HCEC 1CT (cell line): ENCODE results near the gene NOL8.

Experiments
- DNase-seq: peaks from one replicate; pipeline ENCODE4 v3.0.0-alpha.2; 2017

The NOL8 gene

DNA sequence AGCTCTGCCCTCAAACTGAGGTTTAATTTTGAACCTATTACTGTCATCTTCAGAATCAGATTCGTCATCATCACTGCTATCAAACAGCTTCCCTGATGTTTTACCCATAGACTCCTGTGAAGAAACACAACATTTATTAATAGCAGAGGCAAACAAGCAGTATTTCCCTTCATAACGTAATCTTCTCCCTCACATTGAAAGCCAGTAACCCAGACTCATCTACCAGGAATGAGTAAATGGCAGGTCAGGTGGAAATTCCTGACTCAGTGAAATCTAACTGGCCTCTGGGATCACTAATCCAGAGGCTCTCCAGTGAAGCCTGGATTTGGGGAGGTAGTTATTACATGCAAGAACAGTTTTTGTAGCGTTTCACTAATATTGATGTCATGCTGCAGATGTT lies 14.6 kb downstream of the NOL8 start:
- no peak for DNase-seq

DNA sequence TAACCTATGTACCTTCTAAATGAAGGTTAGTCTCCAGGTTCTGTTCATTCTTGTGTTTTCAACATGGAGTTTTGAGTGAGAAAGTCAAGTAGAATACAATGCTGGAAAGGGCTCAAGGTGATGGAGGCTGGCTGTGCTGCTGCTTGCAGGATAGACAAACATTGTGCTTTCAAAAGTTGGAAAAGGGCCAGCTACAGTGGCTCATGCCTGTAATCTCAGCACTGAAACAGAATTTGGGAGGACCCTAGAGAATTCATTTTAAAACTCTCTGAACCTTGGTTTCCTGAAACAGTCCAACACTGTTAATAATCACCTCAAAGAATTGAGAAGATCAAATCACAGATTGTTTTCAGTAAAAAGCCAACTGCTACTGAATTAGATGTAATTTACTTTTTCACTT lies 16.3 kb downstream of the NOL8 start:
- no peak for DNase-seq

DNA sequence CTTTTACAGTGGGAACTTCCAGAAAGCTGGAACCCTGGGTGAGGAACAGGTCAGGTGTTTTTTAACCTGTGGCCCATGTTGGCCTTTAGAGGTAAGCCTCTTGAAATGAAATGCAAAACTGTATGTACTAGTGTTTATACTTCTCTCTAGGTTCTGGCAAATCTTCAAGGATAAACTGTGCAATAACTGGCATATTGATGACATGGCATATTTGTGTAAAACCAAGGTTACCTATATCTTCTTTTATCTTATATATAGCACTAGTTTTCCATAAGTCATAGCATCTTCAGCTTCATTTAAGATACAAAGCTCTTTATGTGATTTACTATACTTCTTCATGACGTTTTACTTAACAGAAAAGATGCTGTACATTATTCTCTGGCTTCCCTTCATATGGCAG lies 24.2 kb downstream of the NOL8 start:
- DNase-seq, result no peak

DNA sequence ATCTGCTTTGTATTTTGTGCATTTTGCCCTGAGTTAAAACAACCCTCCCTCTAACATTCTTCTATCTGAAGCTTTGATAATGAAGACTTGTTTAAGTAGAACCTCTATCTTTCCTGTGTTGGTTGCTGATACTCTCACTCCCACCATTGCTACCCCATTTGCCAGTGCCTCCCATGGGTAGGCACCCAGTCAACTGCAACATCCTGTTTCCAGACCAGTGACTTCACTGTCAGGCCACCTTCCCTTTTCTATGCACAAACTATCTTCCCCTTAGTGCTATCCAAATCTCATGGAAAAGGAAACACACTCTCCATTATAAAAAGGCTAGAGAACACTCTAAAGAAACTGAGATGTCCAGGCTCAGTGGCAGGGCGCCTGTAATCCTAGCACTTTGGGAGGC lies 26.0 kb downstream of the NOL8 start:
- no peak for DNase-seq

DNA sequence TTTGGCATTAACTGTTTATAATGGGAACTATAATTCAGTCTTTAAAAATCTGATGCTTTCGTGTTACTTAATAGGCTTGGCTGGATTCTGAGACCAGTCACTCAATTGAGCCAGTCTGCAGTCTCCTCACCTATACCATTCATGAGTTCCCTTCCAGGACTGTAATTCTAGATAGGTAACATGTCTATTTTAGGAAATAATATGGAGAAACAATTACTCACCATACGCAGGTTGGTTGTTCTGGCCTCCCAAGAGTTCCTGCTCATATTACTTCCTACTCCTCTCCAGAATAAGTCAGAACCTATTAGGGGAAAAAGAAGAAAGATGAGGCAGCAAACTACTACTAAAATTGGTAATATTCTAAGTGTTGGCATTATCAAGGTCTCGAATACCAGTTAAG lies 27.1 kb downstream of the NOL8 start:
- no peak for DNase-seq

DNA sequence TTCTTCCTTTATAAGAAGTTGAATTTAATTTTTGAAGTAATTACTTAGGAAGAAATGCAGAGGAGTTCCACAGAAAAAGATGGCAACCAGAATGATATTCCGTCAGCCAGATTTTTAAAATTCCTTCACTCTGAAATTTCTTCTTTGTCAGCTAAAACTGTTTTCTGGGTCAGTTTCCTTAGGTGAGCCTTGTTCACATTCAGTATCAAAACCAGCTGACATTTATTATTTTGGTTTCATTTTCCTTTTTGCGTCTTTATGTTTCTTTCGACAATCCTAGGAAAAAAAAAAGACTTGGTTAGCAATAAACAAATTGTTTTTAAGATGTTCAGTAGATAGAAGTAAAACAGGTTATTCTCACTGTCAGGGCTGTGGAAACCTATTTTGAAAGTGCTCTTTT lies 27.5 kb downstream of the NOL8 start:
- DNase-seq, result no peak

DNA sequence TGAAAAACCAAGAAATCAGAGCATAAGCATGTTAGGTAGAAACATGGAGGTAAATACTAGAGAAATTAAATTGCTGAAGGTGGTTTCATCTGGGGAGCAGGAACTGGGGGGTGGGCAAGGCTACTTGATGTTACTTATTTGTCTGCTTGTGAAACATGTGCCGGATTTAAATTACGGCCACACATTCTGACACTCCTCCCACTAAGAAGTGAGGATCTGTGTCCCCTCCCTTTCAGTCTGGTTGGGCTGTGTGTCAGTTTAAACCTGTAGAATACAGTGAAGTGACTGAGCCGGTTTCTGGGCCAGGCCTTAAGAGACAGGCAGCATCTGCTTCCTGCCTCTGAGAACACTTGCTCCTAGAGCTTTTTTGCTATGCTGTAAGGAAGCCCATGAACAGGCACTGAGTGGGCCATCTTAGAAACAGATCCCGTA lies 29.3 kb downstream of the NOL8 start:
- DNase-seq, result no peak

DNA sequence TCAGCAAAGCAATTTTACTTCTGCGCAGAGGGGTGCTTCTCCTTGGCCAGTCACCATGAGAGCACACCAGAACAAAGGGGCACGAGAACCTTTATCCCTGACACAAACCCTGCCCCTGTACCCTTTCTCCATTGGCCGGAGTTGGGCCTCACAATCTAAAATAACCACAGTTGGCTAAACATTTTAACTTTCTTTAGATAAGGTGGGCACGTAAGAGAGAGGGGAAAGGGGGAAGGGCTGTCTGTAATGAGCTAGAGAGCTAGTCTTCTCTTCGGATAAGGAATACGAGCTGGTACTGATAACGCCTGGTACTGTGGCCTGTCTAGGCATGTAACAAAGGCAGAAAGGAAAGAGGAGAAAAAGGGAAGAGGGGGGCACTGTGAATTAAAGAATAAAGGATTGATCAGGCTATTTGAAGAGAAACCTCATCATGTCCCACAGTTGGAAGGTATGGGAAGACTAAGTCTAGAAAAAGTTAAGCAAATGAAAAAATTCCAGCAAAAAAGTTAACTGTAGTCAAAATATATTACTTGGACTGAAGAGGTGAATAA lies 29.8 kb downstream of the NOL8 start:
- DNase-seq, result no peak

DNA sequence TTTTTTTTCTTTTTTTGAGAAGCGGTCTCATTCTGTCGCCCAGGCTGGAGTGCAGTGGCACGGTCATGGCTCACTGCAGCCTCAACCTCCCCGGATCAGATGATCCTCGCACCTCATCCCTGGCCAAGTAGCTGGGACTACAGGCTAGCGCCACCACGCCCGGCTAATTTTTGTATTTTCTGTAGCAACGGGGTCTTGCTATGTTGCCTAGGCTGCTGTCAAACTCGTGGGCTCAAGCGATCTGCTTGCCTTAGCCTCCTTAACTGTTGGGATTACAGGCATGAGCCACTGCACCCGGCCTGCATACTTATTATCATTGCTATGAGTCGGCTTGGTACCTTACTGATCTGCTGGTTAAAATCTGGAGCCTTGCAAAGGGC lies 30.9 kb downstream of the NOL8 start:
- DNase-seq, result no peak

DNA sequence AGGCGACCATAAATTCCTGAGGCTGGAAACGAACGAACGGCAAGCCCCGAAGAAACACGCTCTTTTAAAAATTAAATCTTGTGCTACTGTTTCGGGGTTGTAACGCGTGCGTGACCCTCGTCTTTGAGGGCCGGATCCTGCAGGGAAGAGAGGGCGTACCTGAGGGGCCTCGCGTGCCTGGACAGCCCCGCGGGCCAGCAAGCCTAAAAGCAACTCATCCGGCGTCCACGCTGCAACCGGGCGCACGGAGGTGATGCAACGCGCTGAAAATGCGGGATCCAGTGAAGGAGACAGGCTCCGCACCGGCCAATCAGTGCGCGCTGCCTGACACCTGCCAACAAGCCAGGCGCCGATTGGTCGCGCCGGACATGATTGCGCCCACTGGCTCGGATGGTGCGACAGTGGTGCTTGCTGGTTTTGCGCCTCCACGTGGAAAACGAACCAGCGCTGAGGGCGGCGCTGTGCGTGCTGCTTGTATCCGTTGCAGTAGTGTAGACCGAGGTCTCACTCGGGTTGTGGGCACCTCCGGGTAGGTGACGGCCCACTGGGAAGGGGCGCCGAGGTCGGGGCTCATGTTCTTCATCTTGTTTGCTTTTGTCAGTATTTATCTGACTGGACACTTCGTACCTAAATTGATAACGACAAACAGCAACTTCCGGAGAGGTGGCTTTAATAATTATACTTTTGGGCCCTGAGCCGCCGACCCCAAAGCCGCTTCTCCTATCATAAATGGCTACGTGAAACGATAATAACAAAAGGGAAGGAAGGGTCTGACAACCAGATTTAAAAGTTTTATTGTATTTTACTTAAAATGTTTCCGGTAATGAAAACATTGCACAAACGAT lies 31.5 kb downstream of the NOL8 start, which contains the start of gene IARS1:
TSS of gene IARS1 (minus strand) at position 246 of the 845 bp plus-strand sequence. CDS start 4,278 bp downstream, outside the sequence.
- DNase-seq, result peak; percentile 96

DNA sequence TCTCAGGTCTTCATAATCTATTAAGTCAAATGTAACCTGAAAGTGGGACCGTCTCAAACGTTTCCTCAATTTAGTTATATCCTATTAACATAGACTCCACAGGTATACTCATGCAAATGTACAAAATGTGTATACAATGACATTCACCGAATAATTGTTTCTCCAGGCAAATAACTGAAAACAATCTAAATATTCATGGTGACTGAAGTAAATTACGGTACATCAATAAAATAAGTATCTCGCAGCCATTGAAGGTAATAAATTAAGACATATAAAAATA lies 32.1 kb downstream of the NOL8 start:
- DNase-seq, result no peak

DNA sequence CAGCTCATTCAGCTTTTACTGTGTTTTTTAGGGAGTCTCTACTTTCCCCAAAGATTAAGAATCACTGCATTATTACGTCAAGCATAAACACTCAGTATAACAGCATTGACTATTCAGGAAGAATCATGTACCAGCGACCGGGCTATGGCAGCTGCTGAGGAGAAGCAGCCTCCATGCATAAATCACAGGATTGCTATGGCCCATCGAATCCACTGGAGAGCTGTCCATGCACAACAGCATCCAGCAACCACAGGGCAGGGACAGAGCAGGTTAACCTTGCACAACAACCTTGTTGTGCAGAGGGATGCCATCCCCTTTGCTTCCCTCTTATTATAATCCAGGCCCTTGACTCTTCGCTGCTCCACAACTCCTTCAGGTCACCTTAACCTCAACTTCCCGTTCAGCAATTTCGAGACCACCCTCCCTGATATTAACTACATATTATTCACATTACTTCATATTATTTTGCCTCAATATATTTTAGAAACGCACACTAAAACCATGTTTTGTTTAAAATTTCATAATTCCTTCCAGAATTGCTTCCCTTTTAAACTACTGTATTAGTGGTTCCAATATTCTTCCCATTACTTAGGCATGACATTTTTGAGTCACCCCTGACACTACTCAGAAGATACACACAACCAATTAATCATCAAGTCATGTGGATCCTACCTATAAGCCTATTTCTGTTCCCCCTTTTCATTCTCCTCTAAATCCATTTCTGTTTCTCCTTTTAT lies 32.6 kb downstream of the NOL8 start:
- DNase-seq, result peak; percentile 34

DNA sequence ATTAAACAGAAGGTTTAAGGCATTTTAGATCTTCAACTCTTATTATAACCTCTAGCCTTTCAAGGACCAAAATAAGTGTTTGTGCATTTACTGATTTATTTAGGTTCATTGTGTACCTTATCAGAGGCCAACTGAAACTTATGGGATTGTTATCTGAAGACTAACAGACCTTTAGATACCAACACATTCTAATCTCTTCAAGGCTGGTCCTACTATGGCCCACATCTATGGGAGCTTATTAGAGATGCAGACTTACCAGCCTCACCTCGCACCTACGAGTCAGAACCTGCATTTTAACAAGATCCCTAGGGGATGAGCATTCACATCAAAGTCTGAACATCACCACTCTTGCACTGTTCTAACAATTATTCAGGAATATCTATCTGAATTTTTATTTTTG lies 33.6 kb downstream of the NOL8 start:
- no peak for DNase-seq

DNA sequence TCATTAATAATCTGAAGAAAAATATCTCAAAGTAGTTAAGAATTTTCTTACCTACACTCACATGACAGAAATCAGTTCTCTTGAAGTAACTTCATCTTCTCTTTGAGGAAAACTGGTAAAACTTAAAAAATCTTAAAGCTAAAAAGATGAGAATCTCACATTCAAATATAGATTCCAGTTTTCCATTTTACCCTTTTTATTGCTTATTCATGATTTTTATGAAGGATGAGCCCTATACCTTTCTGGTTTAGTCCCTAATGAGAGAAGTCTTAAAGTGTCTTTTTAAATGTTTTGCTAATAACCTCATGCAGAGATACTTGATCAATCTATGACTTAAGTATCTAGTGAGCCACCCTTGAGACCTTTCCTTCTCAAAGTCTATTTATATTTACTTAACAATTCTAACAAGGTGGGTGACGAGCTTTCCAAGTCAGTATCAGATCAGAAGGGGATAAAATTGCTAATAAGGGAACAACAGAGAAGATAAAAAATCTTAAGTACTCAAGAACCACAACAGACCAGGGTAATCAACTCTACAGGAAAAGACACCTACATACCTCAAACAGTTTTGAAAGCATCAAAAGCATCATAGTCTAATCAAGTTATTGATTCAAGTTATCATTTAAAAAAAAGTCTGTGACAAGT lies 34.2 kb downstream of the NOL8 start:
- DNase-seq, result no peak

DNA sequence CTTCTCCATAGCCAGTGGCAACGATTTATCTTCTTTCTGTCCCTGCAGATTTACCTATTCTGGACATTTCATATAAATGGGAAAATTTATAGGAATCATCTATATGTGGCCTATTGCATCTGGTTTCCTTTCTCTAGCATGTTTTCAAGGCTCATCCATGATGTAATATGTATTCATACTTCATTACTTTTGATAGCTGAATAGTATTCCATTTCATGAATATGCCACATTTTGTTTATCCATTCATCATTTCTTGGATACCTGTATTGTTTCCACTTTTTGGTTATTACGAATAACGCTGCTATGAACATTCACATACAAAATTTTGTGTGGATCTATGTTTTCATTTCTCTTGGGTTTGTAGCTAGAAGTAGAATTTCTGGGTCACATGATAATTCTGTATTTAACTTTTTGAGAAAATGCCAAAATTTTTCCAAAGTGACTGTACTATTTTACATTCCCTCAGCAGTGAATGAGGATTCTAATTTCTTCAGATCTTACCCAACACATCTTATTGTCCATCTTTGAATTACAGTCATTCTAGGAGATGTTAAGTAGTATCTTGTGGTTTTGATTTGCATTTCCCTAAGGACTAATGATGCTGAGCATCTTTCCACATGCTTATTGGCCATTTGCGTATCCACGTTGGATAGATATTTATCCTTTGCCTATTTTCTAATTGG lies 35.3 kb downstream of the NOL8 start:
- peak; percentile 49 for DNase-seq

DNA sequence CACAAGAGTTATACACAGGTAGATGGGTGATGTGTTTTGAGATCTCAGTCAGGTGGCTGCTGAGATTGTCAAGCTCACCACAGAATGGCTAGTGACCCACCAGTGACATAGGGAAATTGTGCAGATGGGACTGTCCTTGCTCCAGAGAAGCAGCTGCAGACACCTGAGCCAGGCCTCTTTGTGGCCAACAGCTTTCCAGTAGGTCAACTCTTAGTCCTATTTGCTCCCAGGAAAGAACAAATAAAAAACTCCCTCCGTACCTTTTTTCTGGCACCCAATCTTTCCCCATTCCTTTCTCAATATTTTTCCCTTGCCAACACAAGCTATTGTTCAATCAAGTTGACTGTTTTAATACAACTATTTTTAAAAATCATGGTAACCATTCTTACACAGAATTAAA lies 45.8 kb downstream of the NOL8 start:
- DNase-seq, result no peak

DNA sequence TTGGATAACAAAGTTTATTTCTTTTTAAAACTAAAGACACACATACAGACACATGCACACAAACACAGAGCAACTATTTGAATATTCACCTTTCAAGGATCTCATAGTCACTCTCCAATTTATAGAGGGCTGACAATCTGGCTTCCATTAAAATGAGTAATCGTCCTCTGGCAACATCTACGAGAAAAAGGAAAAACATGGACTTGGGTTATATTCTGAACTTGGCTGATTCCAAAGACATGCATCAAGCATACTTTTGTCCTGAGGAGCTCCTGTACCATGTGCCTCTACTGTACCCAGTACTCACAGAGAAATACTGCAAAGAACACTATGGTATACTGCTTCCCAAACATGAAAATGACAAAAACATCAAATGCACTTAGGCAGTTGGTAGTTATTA lies 47.0 kb downstream of the NOL8 start:
- peak; percentile 56 for DNase-seq

DNA sequence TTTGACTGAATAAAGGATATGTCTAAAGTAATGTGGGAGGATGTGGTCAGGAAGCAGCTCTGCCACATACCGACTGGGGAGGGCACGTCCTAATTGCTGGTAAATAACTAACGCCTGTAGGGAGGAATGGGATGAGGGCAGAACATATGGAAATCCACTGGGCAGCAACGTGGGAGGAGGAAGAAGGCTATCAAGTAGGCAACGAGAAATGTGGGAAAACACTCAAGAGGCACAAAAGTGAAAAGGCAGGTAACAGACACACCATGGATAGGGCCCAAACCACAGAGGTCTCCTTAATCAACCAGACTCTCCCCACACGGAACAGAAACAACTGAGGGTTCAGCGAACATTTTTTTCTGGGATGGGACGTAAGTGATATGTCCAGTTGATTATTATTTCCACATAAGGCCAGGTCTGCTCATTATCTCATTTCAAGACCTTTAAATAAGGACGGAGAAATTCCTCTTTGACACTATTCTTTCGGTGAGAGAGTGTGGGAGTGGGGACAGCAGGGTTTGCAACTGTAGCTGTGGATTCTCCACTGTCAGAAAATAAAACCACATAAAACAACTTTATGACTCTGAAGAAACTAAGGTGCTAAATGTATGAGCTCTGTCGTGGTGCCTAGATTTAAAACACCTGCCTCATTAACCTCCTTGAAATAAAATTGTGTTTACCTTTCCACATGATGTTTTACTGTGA lies 48.7 kb downstream of the NOL8 start:
- DNase-seq, result no peak

DNA sequence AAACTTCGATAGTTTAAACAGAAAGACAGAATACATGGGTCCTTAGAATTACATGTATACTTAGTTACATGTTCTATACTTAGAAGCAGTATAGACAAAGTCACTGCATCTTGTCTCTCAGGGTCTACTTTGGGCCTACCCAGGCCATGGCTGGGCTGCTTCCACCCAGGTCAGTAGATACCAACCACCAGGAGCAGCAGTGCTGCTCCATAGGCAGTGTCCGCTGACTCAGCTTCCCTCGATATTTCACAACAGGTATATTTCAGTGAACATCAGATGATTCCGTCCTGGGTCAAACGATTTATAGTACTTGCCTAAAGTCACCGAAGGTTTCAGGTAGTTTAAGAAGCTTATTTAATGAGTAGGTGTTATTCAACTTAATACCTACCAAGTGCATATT lies 49.6 kb downstream of the NOL8 start:
- no peak for DNase-seq

DNA sequence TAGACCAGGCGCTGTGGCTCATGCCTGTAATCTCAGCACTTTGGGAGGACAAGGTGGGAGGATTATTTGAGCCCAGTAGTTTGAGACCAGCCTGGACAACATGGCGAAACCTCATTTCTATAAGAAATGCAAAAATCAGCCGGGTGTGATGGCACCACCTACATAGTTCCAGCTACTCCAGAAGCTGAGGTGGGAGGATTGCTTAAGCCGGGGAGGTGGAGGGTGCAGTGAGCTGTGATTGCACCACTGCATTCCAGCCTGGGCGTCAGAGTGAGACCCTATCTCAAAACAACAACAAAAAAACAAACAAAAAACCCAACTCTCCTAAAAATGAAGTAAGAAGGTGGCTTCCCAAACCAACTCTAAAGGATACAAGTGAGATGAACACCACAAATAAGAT lies 54.6 kb downstream of the NOL8 start:
- DNase-seq, result no peak

DNA sequence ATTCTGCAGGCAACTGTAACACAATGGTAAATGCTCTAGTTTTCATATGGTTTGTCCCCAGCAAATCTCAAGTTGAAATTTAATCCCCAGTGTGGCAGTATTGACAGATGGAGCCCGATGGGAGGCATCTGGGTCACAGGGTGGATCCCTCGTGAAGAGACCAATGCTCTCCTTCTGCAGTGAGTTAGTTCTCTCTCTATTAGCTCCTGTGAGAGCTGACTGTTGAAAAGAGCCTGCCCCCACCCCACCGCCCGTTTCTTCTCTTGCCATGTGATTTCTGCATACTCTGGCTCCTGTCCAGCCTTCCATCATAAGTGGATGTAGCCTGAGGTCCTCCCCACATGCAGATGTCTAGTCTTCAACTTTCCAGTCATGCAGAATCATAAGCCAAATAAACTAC lies 58.7 kb downstream of the NOL8 start:
- no peak for DNase-seq

DNA sequence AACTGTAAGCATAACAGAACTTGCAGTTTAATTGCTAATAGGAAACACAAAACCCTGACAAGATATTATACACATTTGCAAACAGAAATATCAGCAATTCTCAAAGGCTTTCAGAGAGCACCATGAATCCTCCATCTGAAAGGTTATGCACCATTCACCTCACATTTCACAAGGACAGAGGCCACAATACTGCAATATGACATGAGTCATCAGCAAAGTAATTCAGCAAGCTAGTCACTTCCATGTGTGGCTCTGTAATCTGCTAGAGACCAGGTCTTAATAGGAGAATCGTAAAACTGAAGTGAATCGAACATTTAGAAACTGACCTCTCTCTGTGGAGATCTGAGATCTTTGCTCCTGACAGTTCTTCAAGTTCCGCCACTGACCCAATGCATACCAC lies 60.0 kb downstream of the NOL8 start:
- peak; percentile 70 for DNase-seq

DNA sequence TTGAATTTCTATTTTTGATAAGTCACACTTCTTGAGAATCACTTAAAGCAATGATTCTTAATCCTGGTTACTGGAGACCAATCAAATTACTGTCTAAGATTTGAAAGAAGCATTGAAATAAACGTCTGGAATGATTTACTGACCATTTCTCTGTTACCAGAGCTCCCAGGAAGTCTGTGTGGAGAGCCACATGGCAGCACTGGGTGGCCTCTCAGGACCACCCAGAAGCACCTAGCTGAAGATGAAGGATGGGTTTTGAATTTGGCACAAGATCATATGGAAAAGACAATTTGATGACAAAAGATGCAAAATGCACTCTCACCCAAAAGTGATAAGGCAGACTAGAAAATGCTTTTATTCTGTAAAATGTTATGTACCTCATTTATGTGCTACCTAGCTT lies 62.0 kb downstream of the NOL8 start:
- no peak for DNase-seq
